B cell (primary cell): ENCODE results near the gene RUFY2.

Experiments
- EZH2 ChIP-seq: IDR thresholded peaks from 2 replicates; pipeline ENCODE4 v1.6.1; 2012; ENCODE audit warnings: borderline replicate concordance, low read depth, mild to moderate bottlenecking, moderate library complexity, low read length; ENCODE audit not compliant: insufficient read depth, poor library complexity, severe bottlenecking
- TF ChIP-seq, protein P1 (sequence below): fragments of 200-600 bp; IDR thresholded peaks from one replicate; pipeline ENCODE4 v1.8.0; 2022; ENCODE audit warnings: antibody characterized with exemption, mild to moderate bottlenecking

DNA sequence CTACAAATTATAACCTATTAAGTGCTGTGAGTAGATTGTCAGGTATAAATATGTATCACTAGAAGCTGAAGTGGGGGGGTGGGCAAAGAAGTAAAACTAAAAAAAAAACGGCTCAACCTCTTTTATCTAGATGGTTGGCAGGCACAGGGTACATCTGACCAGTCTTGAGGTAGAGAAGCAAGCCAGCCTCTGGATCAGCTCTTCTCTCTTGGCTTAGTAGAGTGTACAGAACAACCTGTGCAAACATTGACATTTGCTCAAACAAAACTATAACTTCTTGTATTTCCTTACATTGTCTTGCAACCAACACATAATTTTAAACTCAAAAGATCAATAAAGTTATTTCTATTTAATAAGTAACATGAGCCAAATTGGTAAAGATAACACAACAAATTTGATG is 39.1 kb upstream of the RUFY2 start:
- TF ChIP-seq, protein P1, sequence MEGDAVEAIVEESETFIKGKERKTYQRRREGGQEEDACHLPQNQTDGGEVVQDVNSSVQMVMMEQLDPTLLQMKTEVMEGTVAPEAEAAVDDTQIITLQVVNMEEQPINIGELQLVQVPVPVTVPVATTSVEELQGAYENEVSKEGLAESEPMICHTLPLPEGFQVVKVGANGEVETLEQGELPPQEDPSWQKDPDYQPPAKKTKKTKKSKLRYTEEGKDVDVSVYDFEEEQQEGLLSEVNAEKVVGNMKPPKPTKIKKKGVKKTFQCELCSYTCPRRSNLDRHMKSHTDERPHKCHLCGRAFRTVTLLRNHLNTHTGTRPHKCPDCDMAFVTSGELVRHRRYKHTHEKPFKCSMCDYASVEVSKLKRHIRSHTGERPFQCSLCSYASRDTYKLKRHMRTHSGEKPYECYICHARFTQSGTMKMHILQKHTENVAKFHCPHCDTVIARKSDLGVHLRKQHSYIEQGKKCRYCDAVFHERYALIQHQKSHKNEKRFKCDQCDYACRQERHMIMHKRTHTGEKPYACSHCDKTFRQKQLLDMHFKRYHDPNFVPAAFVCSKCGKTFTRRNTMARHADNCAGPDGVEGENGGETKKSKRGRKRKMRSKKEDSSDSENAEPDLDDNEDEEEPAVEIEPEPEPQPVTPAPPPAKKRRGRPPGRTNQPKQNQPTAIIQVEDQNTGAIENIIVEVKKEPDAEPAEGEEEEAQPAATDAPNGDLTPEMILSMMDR = no peak
- TF ChIP-seq EZH2 = no peak
